K562 (cell line): ENCODE measurements around the gene TAS2R39. TPM values are rescaled to one million over a fixed set of nuclear protein-coding genes. Genes with fewer than 3 reads are reported as not detected.

Source experiments
- ATAC-seq: fragments of 200-7000 bp; cut with Tn5 transposase; 3 replicates; pipeline ENCODE4 v1.9.1; 2020; ENCODE audit warnings: moderate library complexity
- BruUV-seq: library from RNA; stranded (reverse); fragments of 400-500 nt; replicated peaks from 2 replicates; lab custom pipeline; 2021; lab: Mats Ljungman, UMichigan
- CTCF ChIA-PET: fragments of 300-600 bp; formaldehyde crosslinking; extraction: SDS; loops from one replicate; lab custom pipeline; 2021; ENCODE audit warnings: low intra/inter-chr PET ratio; lab: Yijun Ruan, JAX
- POLR2A ChIA-PET: fragments of 300-600, 350-650 bp; sonication (Branson Sonifier 250); formaldehyde crosslinking; extraction: SDS; loops from one replicate; lab custom pipeline; 2021; ENCODE audit warnings: antibody characterized with exemption, inconsistent platforms; lab: Yijun Ruan, JAX
- DNase-seq, 4 experiments: peaks; one replicate each; pipeline versions ENCODE4 v3.0.0 to v3.0.0-alpha.2; 2011 to 2018; ENCODE audit warnings: low spot score in 3 of 4, mixed read lengths in 3 of 4; ENCODE audit errors: extremely low read depth in 1 of 4
- FAIRE-seq: peaks from 2 replicates; lab custom pipeline; 2011; peaks lifted over from hg19 to GRCh38; lab: Jason Lieb, UNC
- H2AFZ ChIP-seq: 2 replicates; pipeline ENCODE4 v1.6.0; 2011; ENCODE audit warnings: low read depth, low read length, control low read depth, inconsistent platforms
- H3K27ac ChIP-seq: fragments of 200-600 bp; 3 replicates; pipeline ENCODE4 v1.8.0; 2011; ENCODE audit warnings: low read depth, mild to moderate bottlenecking, control low read depth, inconsistent platforms, low read length, moderate library complexity, mixed read lengths; ENCODE audit errors: extremely low read depth
- H3K27me3 ChIP-seq, 2 experiments: fragments of 300-600 bp in 1 of 2; 2 replicates in 1 of 2; 3 replicates in 1 of 2; pipeline versions ENCODE4 v1.6.0 to v1.8.0; 2011; ENCODE audit warnings: inconsistent platforms in 2 of 2, low read length in 2 of 2, mild to moderate bottlenecking in 1 of 2, mixed read lengths in 1 of 2, moderate library complexity in 1 of 2; ENCODE audit not compliant: control insufficient read depth in 2 of 2, insufficient read depth in 2 of 2
- H3K36me3 ChIP-seq: fragments of 300-600 bp; 3 replicates; pipeline ENCODE4 v1.8.0; 2011; ENCODE audit warnings: mild to moderate bottlenecking, low read length, inconsistent platforms; ENCODE audit not compliant: control insufficient read depth, insufficient read depth
- H3K4me1 ChIP-seq, 2 experiments: fragments of 200-600 bp in 1 of 2; replicated peaks in 1 of 2; 2 replicates in 1 of 2; 3 replicates in 1 of 2; pipeline versions ENCODE4 v1.5.1 to v1.8.0; 2011; ENCODE audit warnings: inconsistent platforms in 2 of 2, low read length in 2 of 2, mild to moderate bottlenecking in 1 of 2, mixed read lengths in 1 of 2, moderate library complexity in 1 of 2; ENCODE audit not compliant: control insufficient read depth in 2 of 2, insufficient read depth in 2 of 2
- H3K4me2 ChIP-seq: 2 replicates; pipeline ENCODE4 v1.6.1; 2011; ENCODE audit warnings: low read length, control low read depth, inconsistent platforms, mixed read lengths; ENCODE audit not compliant: insufficient read depth
- H3K4me3 ChIP-seq: fragments of 200-600 bp; sonication (generic), shearing (Covaris generic); 2 replicates; pipeline ENCODE4 v1.5.1; 2016; ENCODE audit warnings: control low read depth, inconsistent platforms
- H3K79me2 ChIP-seq: fragments of 200-600 bp; 3 replicates; pipeline ENCODE4 v1.8.0; 2011; ENCODE audit warnings: low read length, inconsistent platforms; ENCODE audit not compliant: control insufficient read depth, insufficient read depth
- H3K9ac ChIP-seq, 2 experiments: 2 replicates each; pipeline versions ENCODE4 v1.6.0 to v1.6.1; 2011; ENCODE audit warnings: low read depth in 2 of 2, low read length in 2 of 2, control low read depth in 1 of 2, inconsistent platforms in 1 of 2, mild to moderate bottlenecking in 1 of 2, mixed read lengths in 1 of 2; ENCODE audit not compliant: insufficient read depth in 1 of 2
- H3K9me1 ChIP-seq: one replicate; pipeline ENCODE4 v1.6.0; 2011; ENCODE audit warnings: inconsistent platforms, mild to moderate bottlenecking, low read length, moderate library complexity; ENCODE audit not compliant: control insufficient read depth, insufficient read depth
- H3K9me3 ChIP-seq: replicated peaks from 2 replicates; pipeline ENCODE4 v1.5.1; 2011; ENCODE audit warnings: low read depth, low read length, inconsistent platforms; ENCODE audit not compliant: control insufficient read depth, insufficient read depth
- H4K20me1 ChIP-seq: replicated peaks from 2 replicates; pipeline ENCODE4 v1.6.1; 2011; ENCODE audit warnings: low read length, inconsistent platforms, mixed read lengths; ENCODE audit not compliant: control insufficient read depth, insufficient read depth
- CC2D1A ChIP-seq: fragments of 450-650 bp; IDR thresholded peaks from 2 replicates; pipeline ENCODE4 v1.6.1; 2017; ENCODE audit warnings: mild to moderate bottlenecking
- EP400 ChIP-seq: fragments of 450-650 bp; IDR thresholded peaks from 2 replicates; pipeline ENCODE4 v1.6.1; 2017; ENCODE audit warnings: antibody characterized with exemption, mild to moderate bottlenecking, moderate library complexity
- ETV1 ChIP-seq: fragments of 450-650 bp; conservative IDR thresholded peaks from 2 replicates; pipeline ENCODE4 v1.6.1; 2016; ENCODE audit warnings: missing genetic modification characterization, control low read depth, low read depth, missing compliant biosample characterization
- HDAC8 ChIP-seq: fragments of 450-650 bp; IDR thresholded peaks from 2 replicates; pipeline ENCODE4 v1.6.1; 2016; ENCODE audit warnings: mild to moderate bottlenecking, missing genetic modification characterization, moderate library complexity, missing compliant biosample characterization
- NRF1 ChIP-seq, 2 experiments: fragments of 450-650 bp; IDR thresholded peaks in 1 of 2; conservative IDR thresholded peaks in 1 of 2; 2 replicates each; pipeline ENCODE4 v1.6.1; 2014; ENCODE audit warnings: mild to moderate bottlenecking in 2 of 2
- RBBP5 ChIP-seq: fragments of 200-600 bp; sonication (generic); IDR thresholded peaks from 2 replicates; pipeline ENCODE4 v1.6.1; 2012; ENCODE audit warnings: borderline replicate concordance, mild to moderate bottlenecking, low read length, control low read depth, inconsistent platforms; ENCODE audit not compliant: insufficient read depth, poor library complexity, severe bottlenecking
- TEAD1 ChIP-seq, 2 experiments: fragments of 450-650 bp in 1 of 2; sonication (generic) in 1 of 2; formaldehyde crosslinking; IDR thresholded peaks; 2 replicates each; pipeline versions ENCODE4 v1.4.0 to v1.8.0; 2020 to 2022; ENCODE audit warnings: mild to moderate bottlenecking in 2 of 2, missing genetic modification reagents in 1 of 2
- U2AF1 ChIP-seq: fragments of 200-400 bp; formaldehyde crosslinking; optimal IDR thresholded peaks from 2 replicates; pipeline ENCODE3; 2017; ENCODE audit warnings: mild to moderate bottlenecking, low read depth, low read length, moderate library complexity
- ZFP1 ChIP-seq: fragments of 450-650 bp; formaldehyde crosslinking; IDR thresholded peaks from 2 replicates; pipeline ENCODE4 v1.4.0; 2020; ENCODE audit warnings: mild to moderate bottlenecking, mixed read lengths
- WGBS: fragments of 100-300 bp; shearing (Covaris generic); methylation state at CpG from one replicate; pipeline ENCODE4 v1.1.6; 2016; ENCODE audit warnings: low coverage, mixed read lengths; ENCODE audit not compliant: insufficient coverage; ENCODE audit errors: missing lambda C conversion rate; 5-methylcytosine and 5-hydroxymethylcytosine counted together
- in situ Hi-C: fragments of 300-500 bp; cut with MboI; formaldehyde crosslinking; loops from 4 replicates; pipeline ENCODE4 v1.15.0; 2018; ENCODE audit warnings: inconsistent platforms, mixed read lengths
- intact Hi-C: fragments of 100-400 bp; cut with micrococcal nuclease; formaldehyde crosslinking; loops from 2 replicates; pipeline ENCODE4 v1.14.2; 2022
- polyA plus RNA-seq, 8 experiments: library from polyadenylated mRNA; depleted of rRNA in 4 of 8; stranded (reverse) in 5 of 8; unstranded in 3 of 8; fragments of >200 nt; fragmentation: Nextera tagmentation in 2 of 8; fragmentation: Illumina TruSeq in 1 of 8; extraction: Ambion mirVana in 2 of 8; extraction: Trizol in 1 of 8; gene quantifications; 2 replicates each; pipeline versions ENCODE4 v1.2.1 to v1.2.3, GENCODE V29; 2011 to 2014; ENCODE audit warnings: inconsistent platforms in 1 of 8, missing spikeins in 1 of 8
- total RNA-seq, 7 experiments: library from RNA; depleted of rRNA in 6 of 7; stranded (reverse); fragments of >200 nt in 6 of 7; fragmentation: Illumina TruSeq in 2 of 7; extraction: Trizol in 2 of 7; gene quantifications; 2 replicates each; pipeline versions ENCODE4 v1.2.1 to v1.2.3, GENCODE V29; 2011 to 2021; ENCODE audit warnings: low replicate concordance in 1 of 7

TAS2R39 gene
- total and polyA plus RNA-seq, 9 of the 15 experiments (the other 6 are each of a cell fraction or from before 2014, with no cell fraction given) = not detected

- TF ChIP-seq ZFP1 (CRISPR knock-in tag) (no peak), CC2D1A (no peak), HDAC8 (tag) (no peak), ETV1 (tag) (no peak), EP400 (no peak)
- ChIA-PET POLR2A (interaction anchor here (1.7 kb wide), 1 partner anchor 11 kb away, joined by 6 read pairs; no protein-coding TSS in a partner anchor), CTCF (no interaction called here)
- no peaks in the 10 kb centered on the region for H3K4me1 ChIP-seq
- no peak overlapping the region for H3K27ac ChIP-seq
- no peak overlapping the region for H3K4me2 ChIP-seq
- no TSS peak for BruUV-seq
- FAIRE-seq (no peak), ATAC-seq (no peak), DNase-seq (no peak)
- in situ Hi-C loops = no loop called here
- no peaks in the 10 kb centered on the region for H3K9me1 ChIP-seq
- intact Hi-C loops = no loop called here
- H2AFZ ChIP-seq = no peak overlapping the region
- H4K20me1 ChIP-seq = no peaks in the 10 kb centered on the region
- no peak overlapping the region for H3K9ac ChIP-seq
- peaks cover 3 to 5% of the 10 kb centered on the region in 2 experiments; a peak in 1 of 5 replicates for H3K27me3 ChIP-seq
- H3K9me3 ChIP-seq = no peaks in the 10 kb centered on the region
- no peak overlapping the region for H3K4me3 ChIP-seq
- WGBS = 2% methylated on average over 3 of the region's 3 CpGs
- no peaks in the 10 kb centered on the region for H3K79me2 ChIP-seq
- no peaks in the 10 kb centered on the region for H3K36me3 ChIP-seq
Observed at GRCh38 chr7:143203386-143203785, 20.2 kb downstream of the TAS2R39 start.

DNA sequence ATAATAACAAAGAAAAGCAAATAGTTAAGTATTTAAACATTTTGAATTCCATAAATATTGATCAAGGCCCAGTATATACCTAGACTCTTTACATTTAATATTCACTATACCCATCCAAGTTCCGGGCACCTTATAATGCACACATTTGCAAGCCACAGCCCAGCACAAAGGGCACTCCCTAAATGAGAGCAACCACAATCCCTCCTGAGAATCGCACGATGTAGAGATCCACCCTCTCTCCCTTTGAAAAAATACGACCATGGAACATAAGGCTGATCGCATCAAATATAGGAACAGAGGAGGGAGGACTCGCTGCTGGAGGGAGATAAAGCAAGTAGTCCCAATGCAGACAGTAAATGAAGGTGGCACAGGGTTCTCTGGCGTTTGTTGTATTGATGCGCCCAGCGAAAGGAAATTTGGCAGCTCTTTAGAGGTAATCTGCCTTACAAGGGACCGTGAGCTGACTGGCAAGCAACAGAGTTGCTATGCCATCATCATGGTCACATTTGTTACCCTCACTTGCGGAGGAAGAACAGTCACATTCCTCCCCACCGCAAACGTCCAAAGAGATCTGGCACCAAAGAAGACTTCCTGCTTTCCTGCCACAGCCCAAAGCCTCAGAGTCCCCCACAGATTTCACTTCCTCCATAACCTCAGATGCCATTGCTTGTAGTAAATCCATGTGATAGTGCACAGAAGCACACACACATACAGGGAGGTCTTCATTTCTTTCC, 22.5 kb downstream of the TAS2R39 start:
- H4K20me1 ChIP-seq = no peaks in the 10 kb centered on the region
- no peak overlapping the region for H3K4me2 ChIP-seq
- no peak overlapping the region for H3K27ac ChIP-seq
- H3K9me1 ChIP-seq = no peaks in the 10 kb centered on the region
- no peak for TF ChIP-seq NRF1 (conservative IDR thresholded peaks at IDR 0.05 in 1 of 2, IDR thresholded peaks at IDR 0.05 in 1 of 2)
- no peak for TF ChIP-seq U2AF1
- TF ChIP-seq RBBP5 = no peak
- peak in 1 of 2 experiments; percentile 64; a peak in 1 of 4 replicates for TF ChIP-seq TEAD1 (CRISPR knock-in tag; IDR thresholded peaks at IDR 0.05)
- no peaks in the 10 kb centered on the region for H3K36me3 ChIP-seq
- H2AFZ ChIP-seq = no peak overlapping the region
- no peaks in the 10 kb centered on the region for H3K79me2 ChIP-seq
- no peaks in the 10 kb centered on the region for H3K4me1 ChIP-seq
- BruUV-seq = no TSS peak
- H3K9me3 ChIP-seq = no peaks in the 10 kb centered on the region
- no peak overlapping the region for H3K4me3 ChIP-seq
- H3K9ac ChIP-seq = no peak overlapping the region
- peaks cover 7 to 23% of the 10 kb centered on the region in 2 experiments; a peak in 3 of 5 replicates for H3K27me3 ChIP-seq
- CTCF ChIA-PET = no interaction called here
- no peak for FAIRE-seq
- under 1% methylated on average over 13 of the region's 13 CpGs for whole genome bisulfite sequencing
- intact Hi-C loops = no loop called here
- POLR2A ChIA-PET = no interaction called here
- in situ Hi-C loops = no loop called here
- no peak for ATAC-seq
- no peak for DNase-seq
